HEK293 (cell line): Measurements from ENCODE around the gene KIF21B.

Source experiments
- BCL11A ChIP-seq: fragments of 450-650 bp; formaldehyde crosslinking; IDR thresholded peaks from 2 replicates; pipeline ENCODE4 v1.5.1; 2016; ENCODE audit warnings: low read depth, missing biosample characterization, missing genetic modification characterization
- BCL11B ChIP-seq: fragments of 450-650 bp; formaldehyde crosslinking; IDR thresholded peaks from 2 replicates; pipeline ENCODE4 v1.5.1; 2016; ENCODE audit warnings: low read depth, missing biosample characterization, missing genetic modification characterization
- FEZF1 ChIP-seq: fragments of 450-650 bp; formaldehyde crosslinking; IDR thresholded peaks from 2 replicates; pipeline ENCODE4 v1.5.1; 2016; ENCODE audit warnings: missing biosample characterization, missing genetic modification characterization
- GFI1B ChIP-seq: fragments of 450-650 bp; formaldehyde crosslinking; IDR thresholded peaks from 2 replicates; pipeline ENCODE4 v1.5.1; 2016; ENCODE audit warnings: missing biosample characterization, missing genetic modification characterization
- GLIS2 ChIP-seq: fragments of 450-650 bp; formaldehyde crosslinking; IDR thresholded peaks from 2 replicates; pipeline ENCODE4 v1.5.1; 2016; ENCODE audit warnings: missing biosample characterization, missing genetic modification characterization
- MYNN ChIP-seq: fragments of 450-650 bp; formaldehyde crosslinking; IDR thresholded peaks from 2 replicates; pipeline ENCODE4 v1.5.1; 2016; ENCODE audit warnings: missing biosample characterization, missing genetic modification characterization, borderline replicate concordance
- OVOL3 ChIP-seq: fragments of 450-650 bp; formaldehyde crosslinking; IDR thresholded peaks from 2 replicates; pipeline ENCODE4 v1.5.1; 2016; ENCODE audit warnings: missing biosample characterization, missing genetic modification characterization
- SALL2 ChIP-seq: fragments of 450-650 bp; formaldehyde crosslinking; IDR thresholded peaks from 2 replicates; pipeline ENCODE4 v1.5.0; 2017; ENCODE audit warnings: missing biosample characterization, mild to moderate bottlenecking, missing genetic modification characterization, borderline replicate concordance
- SETDB1 ChIP-seq: IDR thresholded peaks from one replicate; pipeline ENCODE4 v1.6.1; 2017; ENCODE audit warnings: mild to moderate bottlenecking, low read length, moderate library complexity, mixed read lengths; ENCODE audit not compliant: insufficient read length
- SP2 ChIP-seq: fragments of 450-650 bp; formaldehyde crosslinking; IDR thresholded peaks from 2 replicates; pipeline ENCODE4 v1.5.1; 2016; ENCODE audit warnings: missing biosample characterization, missing genetic modification characterization
- ZBTB10 ChIP-seq: fragments of 450-650 bp; formaldehyde crosslinking; IDR thresholded peaks from 2 replicates; pipeline ENCODE4 v1.5.1; 2016; ENCODE audit warnings: missing biosample characterization, missing genetic modification characterization
- ZBTB7A ChIP-seq: fragments of 450-650 bp; formaldehyde crosslinking; IDR thresholded peaks from 2 replicates; pipeline ENCODE4 v1.5.1; 2016; ENCODE audit warnings: low read depth, missing biosample characterization, missing genetic modification characterization
- ZBTB8A ChIP-seq: fragments of 450-650 bp; formaldehyde crosslinking; IDR thresholded peaks from 2 replicates; pipeline ENCODE4 v1.5.1; 2016; ENCODE audit warnings: missing biosample characterization, missing genetic modification characterization
- ZNF140 ChIP-seq: fragments of 450-650 bp; formaldehyde crosslinking; IDR thresholded peaks from 2 replicates; pipeline ENCODE4 v1.5.1; 2016; ENCODE audit warnings: missing biosample characterization, missing genetic modification characterization
- ZNF157 ChIP-seq: fragments of 450-650 bp; formaldehyde crosslinking; IDR thresholded peaks from 2 replicates; pipeline ENCODE4 v1.5.1; 2016; ENCODE audit warnings: missing biosample characterization, missing genetic modification characterization
- ZNF202 ChIP-seq: fragments of 450-650 bp; formaldehyde crosslinking; IDR thresholded peaks from 2 replicates; pipeline ENCODE4 v1.5.1; 2016; ENCODE audit warnings: missing biosample characterization, missing genetic modification characterization, borderline replicate concordance
- ZNF214 ChIP-seq: fragments of 450-650 bp; formaldehyde crosslinking; IDR thresholded peaks from 2 replicates; pipeline ENCODE4 v1.5.1; 2017; ENCODE audit warnings: missing biosample characterization, mild to moderate bottlenecking, missing genetic modification characterization, borderline replicate concordance
- ZNF24 ChIP-seq: fragments of 450-650 bp; formaldehyde crosslinking; IDR thresholded peaks from 2 replicates; pipeline ENCODE4 v1.5.1; 2016; ENCODE audit warnings: missing biosample characterization, missing genetic modification characterization
- ZNF302 ChIP-seq: fragments of 450-650 bp; formaldehyde crosslinking; IDR thresholded peaks from 2 replicates; pipeline ENCODE4 v1.5.1; 2016; ENCODE audit warnings: missing biosample characterization, missing genetic modification characterization, low read depth
- ZNF324 ChIP-seq: fragments of 450-650 bp; formaldehyde crosslinking; IDR thresholded peaks from 2 replicates; pipeline ENCODE4 v1.5.1; 2016; ENCODE audit warnings: missing biosample characterization, missing genetic modification characterization
- ZNF366 ChIP-seq: fragments of 450-650 bp; formaldehyde crosslinking; conservative IDR thresholded peaks from 2 replicates; pipeline ENCODE4 v1.5.1; 2016; ENCODE audit warnings: missing biosample characterization, missing genetic modification characterization
- ZNF404 ChIP-seq: fragments of 450-650 bp; formaldehyde crosslinking; IDR thresholded peaks from 2 replicates; pipeline ENCODE4 v1.5.1; 2017; ENCODE audit warnings: missing biosample characterization, missing genetic modification characterization
- ZNF426 ChIP-seq: fragments of 450-650 bp; formaldehyde crosslinking; IDR thresholded peaks from 2 replicates; pipeline ENCODE4 v1.5.1; 2017; ENCODE audit warnings: missing biosample characterization, missing genetic modification characterization, mild to moderate bottlenecking, inconsistent platforms, moderate library complexity
- ZNF473 ChIP-seq: fragments of 450-650 bp; formaldehyde crosslinking; IDR thresholded peaks from 2 replicates; pipeline ENCODE4 v1.5.1; 2017; ENCODE audit warnings: missing biosample characterization, missing genetic modification characterization
- ZNF510 ChIP-seq: fragments of 450-650 bp; formaldehyde crosslinking; IDR thresholded peaks from 2 replicates; pipeline ENCODE4 v1.5.1; 2018; ENCODE audit warnings: mild to moderate bottlenecking, missing genetic modification characterization, missing biosample characterization; ENCODE audit not compliant: insufficient replicate concordance
- ZNF514 ChIP-seq: fragments of 450-650 bp; formaldehyde crosslinking; IDR thresholded peaks from 2 replicates; pipeline ENCODE4 v1.5.1; 2016; ENCODE audit warnings: missing biosample characterization, missing genetic modification characterization
- ZNF530 ChIP-seq: fragments of 450-650 bp; formaldehyde crosslinking; IDR thresholded peaks from 2 replicates; pipeline ENCODE4 v1.5.1; 2016; ENCODE audit warnings: low read depth, missing biosample characterization, missing genetic modification characterization
- ZNF548 ChIP-seq: fragments of 450-650 bp; formaldehyde crosslinking; IDR thresholded peaks from 2 replicates; pipeline ENCODE4 v1.5.1; 2016; ENCODE audit warnings: missing biosample characterization, missing genetic modification characterization
- ZNF600 ChIP-seq: fragments of 450-650 bp; formaldehyde crosslinking; IDR thresholded peaks from 2 replicates; pipeline ENCODE4 v1.5.1; 2016; ENCODE audit warnings: missing biosample characterization, missing genetic modification characterization
- ZNF677 ChIP-seq: fragments of 450-650 bp; IDR thresholded peaks from 2 replicates; pipeline ENCODE4 v1.5.0; 2018; ENCODE audit warnings: missing biosample characterization, mild to moderate bottlenecking, missing genetic modification characterization, moderate library complexity
- ZNF707 ChIP-seq: fragments of 450-650 bp; formaldehyde crosslinking; IDR thresholded peaks from 2 replicates; pipeline ENCODE4 v1.5.1; 2016; ENCODE audit warnings: missing biosample characterization, missing genetic modification characterization
- ZNF768 ChIP-seq: fragments of 450-650 bp; formaldehyde crosslinking; IDR thresholded peaks from 2 replicates; pipeline ENCODE4 v1.5.1; 2018; ENCODE audit warnings: missing biosample characterization, mild to moderate bottlenecking, missing genetic modification characterization
- ZNF777 ChIP-seq: fragments of 450-650 bp; formaldehyde crosslinking; IDR thresholded peaks from 2 replicates; pipeline ENCODE4 v1.5.1; 2017; ENCODE audit warnings: missing biosample characterization, missing genetic modification characterization, borderline replicate concordance
- ZNF791 ChIP-seq: fragments of 450-650 bp; formaldehyde crosslinking; IDR thresholded peaks from 2 replicates; pipeline ENCODE4 v1.5.1; 2016; ENCODE audit warnings: missing biosample characterization, missing genetic modification characterization
- ZSCAN18 ChIP-seq: fragments of 450-650 bp; formaldehyde crosslinking; IDR thresholded peaks from 2 replicates; pipeline ENCODE4 v1.5.1; 2016; ENCODE audit warnings: missing biosample characterization, missing genetic modification characterization
- ZSCAN4 ChIP-seq: fragments of 450-650 bp; formaldehyde crosslinking; IDR thresholded peaks from 2 replicates; pipeline ENCODE4 v1.5.1; 2017; ENCODE audit warnings: missing biosample characterization, missing genetic modification characterization
- ZXDB ChIP-seq: fragments of 450-650 bp; formaldehyde crosslinking; IDR thresholded peaks from 2 replicates; pipeline ENCODE4 v1.5.1; 2016; ENCODE audit warnings: missing biosample characterization, missing genetic modification characterization
- TF ChIP-seq, protein P1 (sequence below): fragments of 450-650 bp; IDR thresholded peaks from 2 replicates; pipeline ENCODE4 v1.5.1; 2018; ENCODE audit warnings: missing biosample characterization, mild to moderate bottlenecking, missing genetic modification characterization

KIF21B gene

GRCh38 chr1:201016211-201016651 lies 7.3 kb downstream of the KIF21B start (continued):
- TF ChIP-seq ZBTB10 (tag by site-specific recombination): no peak
- peak; percentile 70 for TF ChIP-seq FEZF1 (tag by site-specific recombination)
- TF ChIP-seq ZNF600 (tag by site-specific recombination): peak; percentile 66
- TF ChIP-seq ZNF324 (tag by site-specific recombination): no peak
- no peak for TF ChIP-seq GFI1B (tag by site-specific recombination)
- TF ChIP-seq ZNF202 (tag by site-specific recombination): no peak
- no peak for TF ChIP-seq ZNF214 (tag by site-specific recombination)
- no peak for TF ChIP-seq ZSCAN4 (tag by site-specific recombination)
- no peak for TF ChIP-seq ZNF791 (tag by site-specific recombination)
- no peak for TF ChIP-seq MYNN (tag by site-specific recombination)
- no peak for TF ChIP-seq ZBTB7A (tag by site-specific recombination)
- no peak for TF ChIP-seq ZNF530 (tag by site-specific recombination)
- no peak for TF ChIP-seq ZNF473 (tag by site-specific recombination)
- no peak; the same call in 1 of the 2 replicates for TF ChIP-seq ZNF366 (tag by site-specific recombination)
- TF ChIP-seq, protein P1, sequence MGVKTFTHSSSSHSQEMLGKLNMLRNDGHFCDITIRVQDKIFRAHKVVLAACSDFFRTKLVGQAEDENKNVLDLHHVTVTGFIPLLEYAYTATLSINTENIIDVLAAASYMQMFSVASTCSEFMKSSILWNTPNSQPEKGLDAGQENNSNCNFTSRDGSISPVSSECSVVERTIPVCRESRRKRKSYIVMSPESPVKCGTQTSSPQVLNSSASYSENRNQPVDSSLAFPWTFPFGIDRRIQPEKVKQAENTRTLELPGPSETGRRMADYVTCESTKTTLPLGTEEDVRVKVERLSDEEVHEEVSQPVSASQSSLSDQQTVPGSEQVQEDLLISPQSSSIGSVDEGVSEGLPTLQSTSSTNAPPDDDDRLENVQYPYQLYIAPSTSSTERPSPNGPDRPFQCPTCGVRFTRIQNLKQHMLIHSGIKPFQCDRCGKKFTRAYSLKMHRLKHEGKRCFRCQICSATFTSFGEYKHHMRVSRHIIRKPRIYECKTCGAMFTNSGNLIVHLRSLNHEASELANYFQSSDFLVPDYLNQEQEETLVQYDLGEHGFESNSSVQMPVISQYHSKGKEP (tag by site-specific recombination): no peak
- TF ChIP-seq ZBTB8A (tag by site-specific recombination): no peak
- no peak for TF ChIP-seq ZNF707
- TF ChIP-seq ZNF768 (tag by site-specific recombination): no peak
- no peak for TF ChIP-seq OVOL3
- 0 out of 2 replicates have a peak, but pooled peaks have one; percentile 18 for TF ChIP-seq GLIS2 (tag by site-specific recombination)
- no peak for TF ChIP-seq ZXDB
- TF ChIP-seq ZNF24: no peak
- no peak for TF ChIP-seq BCL11B (tag by site-specific recombination)
- TF ChIP-seq SP2 (tag by site-specific recombination): no peak
- TF ChIP-seq ZNF677 (tag by site-specific recombination): no peak
- no peak for TF ChIP-seq SALL2 (tag by site-specific recombination)
- no peak for TF ChIP-seq ZNF777 (tag by site-specific recombination)
- TF ChIP-seq ZNF514 (tag by site-specific recombination): no peak
- TF ChIP-seq BCL11A (tag by site-specific recombination): no peak
- TF ChIP-seq ZNF510: no peak
- no peak for TF ChIP-seq ZNF302 (tag by site-specific recombination)
- TF ChIP-seq ZNF140 (tag by site-specific recombination): no peak
- no peak for TF ChIP-seq ZNF548 (tag by site-specific recombination)
- no peak for TF ChIP-seq ZNF157 (tag by site-specific recombination)
- TF ChIP-seq ZSCAN18 (tag by site-specific recombination): no peak
- TF ChIP-seq SETDB1: no peak
- no peak for TF ChIP-seq ZNF404 (tag by site-specific recombination)
- TF ChIP-seq ZNF426 (tag by site-specific recombination): no peak
